Panc1 (cell line): ENCODE data around the gene IFNL4. TPM values are rescaled to one million over a fixed set of nuclear protein-coding genes. Genes with fewer than 3 reads are reported as not detected.
A peak's percentile ranks its signal among the peaks of the same experiment; 100 is the strongest.

Source experiments
- ATAC-seq: fragments of 200-7000 bp; cut with Tn5 transposase; 2 replicates; pipeline ENCODE4 v1.9.1; 2020; ENCODE audit warnings: mild to moderate bottlenecking, moderate library complexity
- BruUV-seq: library from RNA; stranded (reverse); fragments of 400-500 nt; replicated peaks from 2 replicates; lab custom pipeline; 2021; lab: Mats Ljungman, UMichigan
- CTCF ChIA-PET: fragments of 300-600 bp; sonication (Branson Sonifier 250); formaldehyde crosslinking; loops from one replicate; lab custom pipeline; 2022; ENCODE audit warnings: antibody characterized with exemption; lab: Charles Lee
- POLR2A ChIA-PET: fragments of 300-600 bp; sonication (Branson Sonifier 250); formaldehyde crosslinking; loops from one replicate; lab custom pipeline; 2022; ENCODE audit warnings: antibody characterized with exemption; lab: Charles Lee
- DNase-seq: peaks from one replicate; pipeline ENCODE4 v3.0.0-alpha.2; 2010; ENCODE audit warnings: low read depth, low spot score
- H3K27ac ChIP-seq: 2 replicates; pipeline ENCODE4 v1.5.1; 2011; ENCODE audit warnings: mild to moderate bottlenecking, low read length, inconsistent platforms
- H3K27me3 ChIP-seq: fragments of 200-500 bp; sonication (Bioruptor generic); 2 replicates; pipeline ENCODE4 v1.6.0; 2014; ENCODE audit warnings: low read length, inconsistent platforms; ENCODE audit not compliant: control insufficient read depth, insufficient read depth
- H3K36me3 ChIP-seq: fragments of 200-500 bp; sonication (Bioruptor generic); 2 replicates; pipeline ENCODE4 v1.5.1; 2014; ENCODE audit warnings: inconsistent platforms, mild to moderate bottlenecking, low read length, moderate library complexity; ENCODE audit not compliant: control insufficient read depth, insufficient read depth
- H3K4me1 ChIP-seq: 2 replicates; pipeline ENCODE4 v1.5.1; 2011; ENCODE audit warnings: inconsistent platforms, mild to moderate bottlenecking, low read length, moderate library complexity; ENCODE audit not compliant: control insufficient read depth, insufficient read depth
- H3K4me3 ChIP-seq, 2 experiments: 2 replicates each; pipeline ENCODE4 v1.5.1; 2011 to 2012; ENCODE audit warnings: low read depth in 2 of 2, low read length in 2 of 2, mild to moderate bottlenecking in 2 of 2, inconsistent platforms in 1 of 2, moderate library complexity in 1 of 2
- H3K9me3 ChIP-seq: fragments of 200-500 bp; sonication (Bioruptor generic); 2 replicates; pipeline ENCODE4 v1.5.1; 2014; ENCODE audit warnings: low read depth, mild to moderate bottlenecking, inconsistent platforms, low read length, moderate library complexity; ENCODE audit not compliant: control insufficient read depth, insufficient read depth
- CTCF ChIP-seq: fragments of 450-650 bp; IDR thresholded peaks from 2 replicates; pipeline ENCODE4 v1.5.1; 2017; ENCODE audit warnings: mild to moderate bottlenecking
- POLR2AphosphoS5 ChIP-seq: IDR thresholded peaks from 2 replicates; pipeline ENCODE4 v1.6.1; 2012; ENCODE audit warnings: mild to moderate bottlenecking, low read depth, low read length, moderate library complexity
- REST ChIP-seq, 2 experiments: IDR thresholded peaks; 2 replicates each; pipeline ENCODE4 v1.6.1; 2011 to 2012; ENCODE audit warnings: low read depth in 2 of 2, control low read depth in 1 of 2, low read length in 1 of 2, mild to moderate bottlenecking in 1 of 2, moderate library complexity in 1 of 2; ENCODE audit not compliant: insufficient read depth in 1 of 2
- SIN3A ChIP-seq: IDR thresholded peaks from 2 replicates; pipeline ENCODE4 v1.6.1; 2012; ENCODE audit warnings: low read depth, mild to moderate bottlenecking, low read length, moderate library complexity, borderline replicate concordance; ENCODE audit not compliant: insufficient read depth
- TCF7L2 ChIP-seq: IDR thresholded peaks from 2 replicates; pipeline ENCODE4 v1.6.1; 2011; ENCODE audit warnings: mild to moderate bottlenecking, low read depth, low read length, inconsistent platforms
- in situ Hi-C: cut with HindIII; loops from 2 replicates; pipeline ENCODE4 v1.10.0; 2016; ENCODE audit warnings: low sequenced_read_pairs, low pct_unique_long_range_greater_than_20kb
- intact Hi-C: fragments of 100-400 bp; cut with micrococcal nuclease; formaldehyde crosslinking; loops from one replicate; pipeline ENCODE4 v1.10.0; 2022; ENCODE audit not compliant: unreplicated experiment
- total RNA-seq: library from RNA; stranded (reverse); gene quantifications from one replicate; pipeline ENCODE4 v1.2.1, GENCODE V29; 2021; ENCODE audit not compliant: unreplicated experiment

Gene IFNL4
- total RNA-seq, 1 experiment from 2014 or later = not detected

DNA sequence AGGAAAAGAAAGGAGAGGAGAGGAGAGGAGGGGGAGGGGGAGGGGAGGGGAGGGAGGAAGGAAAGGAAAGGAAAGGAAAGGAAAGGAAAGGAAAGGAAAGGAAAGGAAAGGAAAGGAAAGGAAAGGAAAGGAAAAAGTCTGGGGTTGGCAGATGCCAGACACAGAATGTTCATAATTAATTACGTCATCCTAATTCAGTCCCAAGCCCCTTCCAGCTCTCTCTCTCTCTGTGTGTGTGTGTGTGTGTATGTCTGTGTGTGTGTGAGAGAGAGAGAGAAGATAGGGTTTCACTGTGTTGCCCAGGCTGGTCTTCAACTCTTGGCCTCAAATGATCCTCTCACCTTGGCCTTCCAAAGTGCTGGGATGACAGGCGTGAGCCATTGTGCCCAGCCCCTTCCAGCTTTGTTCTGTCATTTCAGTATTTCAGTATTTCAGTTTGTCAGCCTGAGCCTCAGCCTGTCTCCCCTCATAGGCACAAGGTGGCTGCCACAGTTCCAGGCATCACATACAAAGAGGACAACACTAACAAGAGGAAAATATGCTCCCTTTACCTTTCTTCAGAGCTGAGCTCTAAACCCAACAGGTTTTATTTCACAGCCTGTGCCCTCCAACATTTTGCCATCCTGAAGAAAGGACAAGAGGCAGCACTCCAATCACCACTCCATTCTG lies 18.4 kb downstream of the IFNL4 start:
- intact Hi-C loops (no loop called here), in situ Hi-C loops (no loop called here)
- no peak for DNase-seq
- no peaks in the 10 kb centered on the region for H3K36me3 ChIP-seq
- ChIA-PET POLR2A (interaction anchor here (0.6 kb wide), 3 partner anchors 19 to 106 kb away, joined by 3 read pairs; partner anchors contain the start of gene GMFG), CTCF (interaction anchor here (0.5 to 0.6 kb wide), 4 partner anchors 12 to 1075 kb away, joined by 3 to 5 read pairs (median 5); no protein-coding TSS in a partner anchor)
- no peak overlapping the region for H3K27ac ChIP-seq
- H3K9me3 ChIP-seq = no peaks in the 10 kb centered on the region
- 0 out of 2 replicates have a peak, but pooled peaks cover 2% of the 10 kb centered on the region for H3K27me3 ChIP-seq
- no peak for ATAC-seq
- H3K4me1 ChIP-seq = no peaks in the 10 kb centered on the region
- BruUV-seq = no TSS peak
- H3K4me3 ChIP-seq = no peak overlapping the region
- TF ChIP-seq TCF7L2 = no peak
- no peak for TF ChIP-seq REST (IDR thresholded peaks at IDR 0.05; ENCODE audit: insufficient read depth in 1 of 2, low read depth in 2 of 2, low read length in 1 of 2)
- no peak for TF ChIP-seq SIN3A
- no peak for TF ChIP-seq CTCF
- TF ChIP-seq POLR2AphosphoS5 = no peak

GRCh38 chr19:39224910-39225309 lies 23.7 kb downstream of the IFNL4 start:
- Histone ChIP-seq H3K4me1 (no peaks in the 10 kb centered on the region), H3K9me3 (no peaks in the 10 kb centered on the region), H3K27me3 (peaks cover 13% of the 10 kb centered on the region), H3K36me3 (no peaks in the 10 kb centered on the region), H3K27ac (no peak overlapping the region), H3K4me3 (no peak overlapping the region)
- BruUV-seq = no TSS peak
- POLR2A ChIA-PET = no interaction called here
- intact Hi-C loops = no loop called here
- DNase-seq (no peak), ATAC-seq (no peak)
- in situ Hi-C loops = no loop called here
- CTCF ChIA-PET = interaction anchor here (0.6 to 1.2 kb wide), 4 partner anchors 7 to 249 kb away, joined by 3 to 6 read pairs (median 6); partner anchors contain the start of gene FBXO17
- TF ChIP-seq TCF7L2 (no peak), REST (IDR thresholded peaks at IDR 0.05; ENCODE audit: insufficient read depth in 1 of 2, low read depth in 2 of 2, low read length in 1 of 2) (0 out of 4 replicates have a peak, but pooled peaks of 1 of the 2 experiments have one; percentile 25)
